MCF 10A (cell line): ENCODE results near the gene ZNF699. TPM values are rescaled to one million over a fixed set of nuclear protein-coding genes. Genes with fewer than 3 reads are reported as not detected.
"Not testable (repeated sequence)": the region's sequence is repeated elsewhere in the genome, so short reads cannot be mapped to it uniquely, and the experiment has no call there.

ENCODE experiments used
- BruUV-seq: library from RNA; stranded (reverse); fragments of 400-500 nt; replicated peaks from 2 replicates; lab custom pipeline; 2021; lab: Mats Ljungman, UMichigan
- CTCF ChIA-PET: fragments of 300-600 bp; sonication (Branson Sonifier 250); formaldehyde crosslinking; extraction: SDS; loops from one replicate; lab custom pipeline; 2021; ENCODE audit warnings: antibody characterized with exemption, inconsistent platforms; lab: Yijun Ruan, JAX
- POLR2A ChIA-PET: fragments of 300-600, 350-650 bp; sonication (Branson Sonifier 250); formaldehyde crosslinking; extraction: SDS; loops from one replicate; lab custom pipeline; 2020; ENCODE audit warnings: antibody characterized with exemption, inconsistent platforms; lab: Yijun Ruan, JAX
- DNase-seq: peaks from one replicate; pipeline ENCODE4 v3.0.0-alpha.2; 2018; ENCODE audit not compliant: unreplicated experiment
- H3K27ac Mint-ChIP-seq: one replicate; pipeline ENCODE4 v1.8.0; 2022; ENCODE audit warnings: mild to moderate bottlenecking, low read depth, mixed read lengths; ENCODE audit not compliant: unreplicated experiment
- H3K27me3 Mint-ChIP-seq: one replicate; pipeline ENCODE4 v1.8.0; 2022; ENCODE audit warnings: mixed read lengths; ENCODE audit not compliant: insufficient read depth, unreplicated experiment
- H3K36me3 Mint-ChIP-seq: one replicate; pipeline ENCODE4 v1.8.0; 2022; ENCODE audit warnings: mild to moderate bottlenecking, moderate library complexity, mixed read lengths; ENCODE audit not compliant: insufficient read depth, unreplicated experiment
- H3K4me1 Mint-ChIP-seq: one replicate; pipeline ENCODE4 v1.8.0; 2022; ENCODE audit warnings: mixed read lengths; ENCODE audit not compliant: insufficient read depth, unreplicated experiment
- H3K4me3 Mint-ChIP-seq: one replicate; pipeline ENCODE4 v1.8.0; 2022; ENCODE audit warnings: mild to moderate bottlenecking, moderate library complexity, mixed read lengths; ENCODE audit not compliant: unreplicated experiment
- H3K9me3 Mint-ChIP-seq: one replicate; pipeline ENCODE4 v1.8.0; 2022; ENCODE audit warnings: mixed read lengths; ENCODE audit not compliant: unreplicated experiment
- CTCF ChIP-seq: fragments of 200-600 bp; IDR thresholded peaks from one replicate; pipeline ENCODE4 v1.8.0; 2022; ENCODE audit warnings: antibody characterized with exemption, mild to moderate bottlenecking; ENCODE audit not compliant: unreplicated experiment
- intact Hi-C: fragments of 100-400 bp; cut with micrococcal nuclease; formaldehyde crosslinking; loops from 2 replicates; pipeline ENCODE4 v1.14.1; 2022
- total RNA-seq: library from RNA; stranded (reverse); gene quantifications from 2 replicates; pipeline ENCODE4 v1.2.3, GENCODE V29; 2022

Gene ZNF699
- total RNA-seq, 1 experiment from 2014 or later = 6.7 TPM

- ChIA-PET POLR2A (no interaction called here), CTCF (no interaction called here)
- Mint-ChIP-seq H3K9me3 (peaks cover 10% of the 10 kb centered on the region), H3K36me3 (peaks cover 21% of the 10 kb centered on the region), H3K4me3 (no peak overlapping the region), H3K4me1 (no peaks in the 10 kb centered on the region), H3K27ac (no peak overlapping the region), H3K27me3 (no peaks in the 10 kb centered on the region)
- no peak for TF ChIP-seq CTCF
- intact Hi-C loops = no loop called here
- no peak for DNase-seq
- no TSS peak for BruUV-seq
These were observed 20.4 kb upstream of the ZNF699 start for GRCh38 chr19:9329999-9330398.

- Mint-ChIP-seq H3K4me1 (no peaks in the 10 kb centered on the region), H3K27ac (peak overlapping the region; percentile 50), H3K36me3 (peaks cover 15% of the 10 kb centered on the region), H3K27me3 (no peaks in the 10 kb centered on the region), H3K9me3 (no peaks in the 10 kb centered on the region), H3K4me3 (peak overlapping the region; percentile 79)
- intact Hi-C loops = no loop called here
- ChIA-PET CTCF (no interaction called here), POLR2A (no interaction called here)
- TF ChIP-seq CTCF = no peak
- DNase-seq = no peak
- no TSS peak for BruUV-seq
These were observed 14.9 kb upstream of the ZNF699 start for GRCh38 chr19:9324584-9324962.

DNA sequence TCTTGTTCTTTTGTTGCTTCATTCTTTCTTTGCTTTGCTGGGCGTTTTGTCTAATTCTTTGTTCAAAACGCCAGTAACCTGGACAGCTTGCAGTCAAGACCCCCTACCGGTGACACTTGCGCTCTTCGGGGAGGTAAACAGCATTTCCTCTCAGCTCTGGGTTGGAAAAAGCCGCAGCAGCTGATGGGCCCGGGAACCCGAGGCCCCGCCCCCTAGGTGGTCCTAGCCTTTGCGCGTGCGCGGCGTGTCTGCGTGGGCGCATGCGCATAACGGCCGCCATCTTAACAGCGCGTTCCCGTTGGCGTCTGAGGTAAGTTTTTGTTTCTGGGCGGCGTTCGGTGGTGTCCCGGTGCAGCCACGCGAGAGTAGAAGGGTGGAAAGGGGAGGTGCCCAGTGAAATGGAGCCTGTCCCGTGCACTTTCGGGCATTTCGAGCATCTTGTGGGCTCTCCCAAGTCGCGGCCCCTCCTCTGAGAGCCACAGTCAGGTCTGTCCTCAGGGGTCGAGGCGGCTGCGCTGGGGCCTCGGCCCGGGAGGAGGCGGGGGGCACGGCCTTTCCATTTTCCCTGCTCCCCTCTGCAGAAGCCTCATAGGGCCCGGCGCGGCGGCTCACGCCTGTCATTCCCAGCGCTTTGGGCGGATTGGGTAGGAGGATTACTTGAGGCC lies 14.4 kb upstream of the ZNF699 start, which contains the start of gene ZNF559:
ZNF559 (plus strand) TSS at position 261 of the 665 bp plus-strand sequence. CDS start 14,371 bp downstream, outside the sequence.
- Mint-ChIP-seq H3K4me3 (peak within 1 kb of the TSS; percentile 79), H3K4me1 (no peaks in the 10 kb centered on the region), H3K36me3 (peaks cover 10% of the 10 kb centered on the region), H3K27me3 (no peaks in the 10 kb centered on the region), H3K9me3 (no peaks in the 10 kb centered on the region), H3K27ac (peak within 1 kb of the TSS; percentile 50)
- no peak for TF ChIP-seq CTCF
- ChIA-PET POLR2A (interaction anchor here (0.5 to 2.0 kb wide), 8 partner anchors 11 to 444 kb away, joined by 3 to 14 read pairs (median 4); partner anchors contain the start of genes ZNF266, ZNF699 and ZNF846), CTCF (interaction anchor here (0.7 to 0.9 kb wide), 2 partner anchors 14 to 303 kb away, joined by 3 to 8 read pairs; partner anchors contain the start of gene ZNF699)
- no TSS peak for BruUV-seq
- peak; percentile 95 for DNase-seq
- intact Hi-C loops = no loop called here

DNA sequence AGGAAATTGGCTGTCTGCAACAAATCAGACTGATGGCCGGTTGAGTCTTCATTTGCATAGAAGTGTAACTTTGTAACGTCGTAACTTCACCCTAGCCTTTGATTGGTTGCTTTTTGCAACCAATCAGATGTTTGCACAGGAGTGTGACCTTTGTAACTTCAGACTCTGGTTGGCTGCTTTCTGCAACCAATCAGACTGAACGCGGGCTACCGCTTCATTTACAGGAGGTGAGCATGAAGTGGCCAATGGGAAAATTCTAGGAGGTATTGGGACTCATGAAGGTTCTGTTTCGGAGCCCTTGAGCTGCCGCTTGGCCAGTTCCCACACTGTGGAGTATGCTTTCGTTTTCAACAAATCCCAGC lies 13.9 kb upstream of the ZNF699 start:
- Mint-ChIP-seq H3K27ac (peak overlapping the region; percentile 50), H3K27me3 (no peaks in the 10 kb centered on the region), H3K4me1 (no peaks in the 10 kb centered on the region), H3K9me3 (no peaks in the 10 kb centered on the region), H3K4me3 (peak overlapping the region; percentile 79), H3K36me3 (peaks cover 10% of the 10 kb centered on the region)
- ChIA-PET CTCF (interaction anchor here (0.7 to 1.7 kb wide), 3 partner anchors 13 to 304 kb away, joined by 3 to 8 read pairs (median 4); partner anchors contain the start of gene ZNF699), POLR2A (interaction anchor here (0.5 to 2.0 kb wide), 8 partner anchors 11 to 445 kb away, joined by 3 to 14 read pairs (median 4); partner anchors contain the start of genes ZNF266, ZNF699 and ZNF846)
- DNase-seq = no peak
- TF ChIP-seq CTCF = no peak
- BruUV-seq = no TSS peak
- intact Hi-C loops = no loop called here

DNA sequence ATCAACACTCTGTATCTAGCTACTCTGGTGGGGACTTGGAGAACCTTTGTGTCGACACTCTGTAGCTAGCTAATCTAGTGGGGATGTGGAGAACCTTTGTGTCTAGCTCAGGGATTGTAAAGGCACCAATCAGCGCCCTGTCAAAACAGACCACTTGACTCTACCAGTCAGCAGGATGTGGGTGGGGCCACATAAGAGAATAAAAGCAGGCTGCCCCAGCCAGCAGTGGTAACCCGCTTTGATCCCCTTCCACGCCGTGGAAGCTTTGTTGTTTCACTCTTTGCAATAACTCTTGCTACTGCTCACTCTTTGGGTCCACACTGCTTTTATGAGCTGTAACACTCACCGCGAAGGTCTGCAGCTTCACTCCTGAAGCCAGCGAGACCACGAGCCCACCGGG lies 12.6 kb upstream of the ZNF699 start:
- H3K36me3 Mint-ChIP-seq, H3K27ac Mint-ChIP-seq, H3K9me3 Mint-ChIP-seq, H3K4me3 Mint-ChIP-seq, H3K4me1 Mint-ChIP-seq, DNase-seq, BruUV-seq, H3K27me3 Mint-ChIP-seq, intact Hi-C loops: not testable (repeated sequence)
- CTCF ChIA-PET = interaction anchor here (1.7 kb wide), 1 partner anchor 117 kb away, joined by 4 read pairs; no protein-coding TSS in a partner anchor
- POLR2A ChIA-PET = interaction anchor here (2.0 kb wide), 1 partner anchor 12 kb away, joined by 14 read pairs; the partner anchor contains the start of gene ZNF699

GRCh38 chr19:9321756-9322155 lies 12.1 kb upstream of the ZNF699 start:
- H3K4me3 Mint-ChIP-seq, H3K36me3 Mint-ChIP-seq, BruUV-seq, POLR2A ChIA-PET, DNase-seq, H3K4me1 Mint-ChIP-seq, H3K9me3 Mint-ChIP-seq, intact Hi-C loops, H3K27me3 Mint-ChIP-seq, H3K27ac Mint-ChIP-seq: not testable (repeated sequence)
- CTCF ChIA-PET = interaction anchor here (1.7 kb wide), 1 partner anchor 116 kb away, joined by 4 read pairs; no protein-coding TSS in a partner anchor
